ENCODE results near the gene ZBTB22.

The ZBTB22 gene, protein sequence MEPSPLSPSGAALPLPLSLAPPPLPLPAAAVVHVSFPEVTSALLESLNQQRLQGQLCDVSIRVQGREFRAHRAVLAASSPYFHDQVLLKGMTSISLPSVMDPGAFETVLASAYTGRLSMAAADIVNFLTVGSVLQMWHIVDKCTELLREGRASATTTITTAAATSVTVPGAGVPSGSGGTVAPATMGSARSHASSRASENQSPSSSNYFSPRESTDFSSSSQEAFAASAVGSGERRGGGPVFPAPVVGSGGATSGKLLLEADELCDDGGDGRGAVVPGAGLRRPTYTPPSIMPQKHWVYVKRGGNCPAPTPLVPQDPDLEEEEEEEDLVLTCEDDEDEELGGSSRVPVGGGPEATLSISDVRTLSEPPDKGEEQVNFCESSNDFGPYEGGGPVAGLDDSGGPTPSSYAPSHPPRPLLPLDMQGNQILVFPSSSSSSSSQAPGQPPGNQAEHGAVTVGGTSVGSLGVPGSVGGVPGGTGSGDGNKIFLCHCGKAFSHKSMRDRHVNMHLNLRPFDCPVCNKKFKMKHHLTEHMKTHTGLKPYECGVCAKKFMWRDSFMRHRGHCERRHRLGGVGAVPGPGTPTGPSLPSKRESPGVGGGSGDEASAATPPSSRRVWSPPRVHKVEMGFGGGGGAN

DNA sequence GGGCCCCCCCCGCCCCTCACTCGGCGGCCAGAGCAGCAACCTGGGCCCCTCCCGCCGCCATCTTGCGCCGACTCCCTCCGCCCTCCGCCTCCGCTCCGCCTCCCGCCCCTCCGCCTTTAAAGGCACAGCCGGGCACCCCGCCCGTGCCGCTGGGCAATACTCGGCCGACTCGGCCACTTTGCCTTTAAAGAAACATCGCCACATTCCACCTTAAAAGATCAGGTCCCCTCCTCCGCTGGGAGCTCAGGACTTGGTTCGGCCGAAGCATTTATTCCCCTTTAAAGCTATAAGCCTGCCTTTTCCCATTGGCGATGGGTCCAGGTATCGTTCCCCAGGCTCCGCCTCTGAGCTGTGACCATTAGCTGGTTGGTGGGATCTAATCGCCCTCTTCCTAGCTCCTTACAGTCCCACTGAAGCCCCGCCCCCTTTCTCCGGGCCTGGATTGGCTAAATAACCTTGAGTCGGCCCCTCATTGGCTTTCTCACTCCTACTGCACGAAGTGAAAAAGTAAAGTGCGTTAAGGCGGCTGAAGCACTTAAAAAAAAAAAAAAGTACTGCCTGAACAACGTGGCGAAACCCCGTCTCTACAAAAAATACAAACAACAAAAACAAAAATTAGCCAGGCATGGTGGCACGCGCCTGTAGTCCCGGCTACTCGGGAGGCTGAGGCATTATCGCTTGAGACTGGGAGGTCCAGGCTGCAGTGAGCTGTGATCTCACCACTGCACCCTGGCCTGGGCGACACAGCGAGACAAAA is at the start of gene ZBTB22:
TSS of gene ZBTB22 (minus strand) at position 76 of the 757 bp plus-strand sequence. CDS start 828 bp downstream, outside the sequence.
- no peak for TF ChIP-seq GATA3 (IDR thresholded peaks at IDR 0.05; ENCODE audit: low read depth, low read length)
- TF ChIP-seq GATA2 (IDR thresholded peaks at IDR 0.05; ENCODE audit: low read depth, low read length), result peak; percentile 31; the same call in 1 of the 2 replicates

DNA sequence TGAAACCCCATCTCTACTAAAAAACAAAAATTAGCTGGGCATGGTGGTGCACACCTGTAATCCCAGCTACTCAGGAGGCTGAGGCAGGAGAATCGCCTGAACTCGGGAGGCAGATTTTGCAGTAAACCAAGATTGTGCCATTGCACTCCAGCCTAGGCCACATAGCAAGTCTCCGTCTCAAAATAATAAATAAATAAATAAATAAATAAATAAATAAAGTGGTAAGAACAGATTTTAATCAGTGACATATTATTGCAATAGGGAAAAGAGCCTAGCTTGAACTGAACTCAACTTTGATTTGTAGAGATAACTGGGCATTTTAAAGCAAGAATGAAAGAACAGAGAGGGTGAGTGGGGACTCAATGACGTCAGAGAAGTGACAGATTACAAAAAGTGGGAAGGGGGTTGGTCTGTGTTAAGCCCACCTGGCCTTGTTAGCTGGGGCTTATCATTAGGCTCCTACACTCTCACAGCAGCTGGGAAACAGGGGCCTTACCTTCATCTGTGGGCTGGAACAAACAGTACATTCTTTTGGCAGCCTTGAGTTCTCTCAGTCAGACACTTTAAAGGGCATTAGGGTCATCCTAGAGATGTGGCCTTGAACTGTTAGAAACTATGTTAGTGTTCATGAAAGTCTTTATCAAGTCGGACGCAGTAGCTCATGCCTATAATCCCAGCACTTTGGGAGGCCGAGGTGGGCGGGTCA is 49.6 kb upstream of the ZBTB22 start:
- TF ChIP-seq GATA3 (IDR thresholded peaks at IDR 0.05; ENCODE audit: low read depth, low read length) (no peak), GATA2 (IDR thresholded peaks at IDR 0.05; ENCODE audit: low read depth, low read length) (no peak)

DNA sequence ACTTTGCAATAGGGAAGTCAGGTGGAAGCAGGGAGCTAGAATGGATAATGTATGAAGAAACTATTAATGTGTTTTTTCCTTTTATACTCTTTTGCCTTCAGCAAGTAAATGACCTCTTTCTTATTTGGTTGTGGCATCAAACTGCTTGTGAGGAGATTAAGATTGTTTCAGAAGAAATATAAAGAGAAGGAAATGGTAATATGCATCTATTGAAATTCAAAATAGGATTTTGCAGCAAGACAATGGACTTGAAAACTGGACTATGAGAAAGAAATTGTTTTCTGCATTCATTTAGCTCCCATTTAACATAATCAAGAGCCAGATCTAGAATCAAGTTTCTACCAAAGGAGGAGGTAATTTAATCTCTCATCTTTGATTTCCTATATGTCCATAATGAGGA is 41.8 kb upstream of the ZBTB22 start:
- TF ChIP-seq GATA3 (IDR thresholded peaks at IDR 0.05; ENCODE audit: low read depth, low read length), result no peak
- no peak for TF ChIP-seq GATA2 (IDR thresholded peaks at IDR 0.05; ENCODE audit: low read depth, low read length)

DNA sequence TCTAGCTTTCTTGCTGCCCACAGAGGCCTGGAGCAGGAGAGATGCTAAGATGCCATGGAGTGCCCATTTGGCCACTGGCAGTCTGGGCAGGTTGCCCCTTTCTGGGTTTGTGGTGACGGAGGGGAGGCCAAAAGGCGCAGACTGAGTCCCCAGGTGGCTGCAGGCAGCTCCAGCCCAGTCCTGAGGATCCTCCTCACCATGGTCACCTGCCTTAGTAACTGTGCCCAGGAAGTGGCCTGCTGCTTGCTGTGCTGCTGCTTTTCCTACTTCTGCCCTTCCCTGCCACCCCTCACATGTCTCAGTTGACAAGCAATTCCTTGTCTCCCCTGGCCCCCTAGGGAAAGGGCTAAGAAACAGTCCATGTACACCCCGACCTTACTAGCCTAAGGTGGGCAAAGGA is 38.8 kb upstream of the ZBTB22 start:
- no peak for TF ChIP-seq GATA3 (IDR thresholded peaks at IDR 0.05; ENCODE audit: low read depth, low read length)
- no peak for TF ChIP-seq GATA2 (IDR thresholded peaks at IDR 0.05; ENCODE audit: low read depth, low read length)

DNA sequence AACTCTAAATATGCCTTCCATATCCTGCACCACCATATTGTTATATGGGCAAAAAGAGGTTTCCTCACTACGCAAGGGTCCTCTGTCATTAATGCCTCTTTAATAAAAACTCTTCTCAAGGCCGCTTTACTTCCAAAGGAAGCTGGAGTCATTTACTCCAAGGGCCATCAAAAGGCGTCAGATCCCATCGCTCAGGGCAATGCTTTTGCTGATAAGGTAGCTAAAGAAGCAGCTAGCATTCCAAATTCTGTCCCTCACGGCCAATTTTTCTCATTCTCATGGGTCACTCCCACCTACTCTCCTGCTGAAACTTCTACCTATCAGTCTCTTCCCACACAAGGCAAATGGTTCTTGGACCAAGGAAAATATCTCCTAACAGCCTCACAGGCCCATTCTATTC is 30.3 kb upstream of the ZBTB22 start:
- TF ChIP-seq GATA2 (IDR thresholded peaks at IDR 0.05; ENCODE audit: low read depth, low read length) (no peak), GATA3 (IDR thresholded peaks at IDR 0.05; ENCODE audit: low read depth, low read length) (no peak)

DNA sequence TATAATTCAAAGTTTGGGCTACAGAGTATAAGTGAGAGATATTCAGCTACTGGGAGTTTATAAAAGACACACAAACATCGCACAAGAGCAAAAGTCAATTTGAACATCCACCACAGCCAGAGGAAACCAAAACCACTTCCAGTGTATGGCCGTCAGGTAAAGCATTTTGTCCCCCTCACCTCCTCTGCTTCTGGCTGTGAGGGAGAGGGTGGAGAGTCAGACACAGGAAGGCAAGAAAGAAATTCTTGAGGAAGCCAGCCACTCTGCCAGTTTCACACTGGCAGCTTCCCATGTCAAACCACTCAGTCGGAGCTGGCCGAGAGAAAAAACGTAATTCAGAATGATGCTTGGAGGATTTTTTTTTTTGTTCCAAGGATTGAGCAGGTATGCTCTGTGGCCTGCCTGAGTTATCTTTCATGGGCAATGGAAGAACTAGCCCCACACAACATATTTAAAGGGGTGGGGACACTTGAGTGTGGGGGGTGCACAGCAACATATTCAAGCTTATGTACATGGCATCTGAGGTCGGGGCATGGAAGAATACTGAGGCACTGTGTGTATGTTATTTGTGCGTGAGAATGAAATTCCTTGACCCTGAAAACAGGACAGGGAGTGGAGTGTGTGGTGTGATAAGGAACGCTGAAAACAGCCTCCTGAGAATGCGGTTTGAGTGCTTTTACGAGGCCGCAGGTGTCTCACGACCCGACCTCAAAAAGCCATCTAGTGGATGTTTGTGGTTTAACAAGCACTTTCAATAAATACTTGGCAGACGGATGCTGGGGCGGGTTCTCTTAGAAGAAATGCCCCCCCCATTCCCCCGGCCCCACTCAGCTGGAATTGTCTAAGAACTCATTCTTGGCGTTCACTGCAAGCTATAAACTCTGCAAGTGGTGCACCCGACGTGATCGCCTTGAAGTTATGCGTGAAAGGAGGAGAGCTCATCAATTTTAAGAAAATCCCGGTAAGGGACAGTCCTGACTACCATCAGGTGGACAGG is 27.5 kb upstream of the ZBTB22 start:
- no peak for TF ChIP-seq GATA3 (IDR thresholded peaks at IDR 0.05; ENCODE audit: low read depth, low read length)
- TF ChIP-seq GATA2 (IDR thresholded peaks at IDR 0.05; ENCODE audit: low read depth, low read length), result no peak

DNA sequence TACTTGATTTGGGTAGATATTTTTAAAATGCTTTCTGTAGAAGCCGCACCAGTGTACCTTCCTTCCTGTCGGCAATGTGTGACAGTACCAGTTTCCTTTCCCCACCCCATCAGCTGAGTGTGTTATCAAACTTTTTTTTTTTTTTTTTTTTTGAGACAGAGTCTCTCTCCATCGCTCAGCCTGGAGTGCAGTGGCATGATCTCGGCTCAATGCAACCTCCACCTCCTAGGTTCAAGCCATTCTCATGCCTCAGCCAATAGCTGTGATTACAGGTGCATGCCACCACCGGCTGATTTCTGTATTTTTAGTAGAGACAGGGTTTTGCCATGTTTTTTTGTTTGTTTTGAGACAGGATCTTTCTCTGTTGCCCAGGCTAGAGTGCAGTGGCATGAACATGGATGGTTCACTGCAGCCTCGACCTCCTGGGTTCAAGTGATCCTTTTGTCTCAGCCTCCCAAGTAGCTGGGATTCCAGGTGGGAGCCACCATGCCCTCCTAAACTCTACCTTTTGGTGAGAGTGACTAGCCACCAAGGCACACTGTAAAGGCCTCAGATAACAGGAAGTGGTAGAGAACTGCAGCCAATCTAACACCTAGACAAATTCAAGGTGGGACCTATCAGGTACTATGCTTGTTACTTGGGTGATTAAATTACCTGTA is 26.5 kb upstream of the ZBTB22 start:
- no peak for TF ChIP-seq GATA3 (IDR thresholded peaks at IDR 0.05; ENCODE audit: low read depth, low read length)
- TF ChIP-seq GATA2 (IDR thresholded peaks at IDR 0.05; ENCODE audit: low read depth, low read length), result no peak

DNA sequence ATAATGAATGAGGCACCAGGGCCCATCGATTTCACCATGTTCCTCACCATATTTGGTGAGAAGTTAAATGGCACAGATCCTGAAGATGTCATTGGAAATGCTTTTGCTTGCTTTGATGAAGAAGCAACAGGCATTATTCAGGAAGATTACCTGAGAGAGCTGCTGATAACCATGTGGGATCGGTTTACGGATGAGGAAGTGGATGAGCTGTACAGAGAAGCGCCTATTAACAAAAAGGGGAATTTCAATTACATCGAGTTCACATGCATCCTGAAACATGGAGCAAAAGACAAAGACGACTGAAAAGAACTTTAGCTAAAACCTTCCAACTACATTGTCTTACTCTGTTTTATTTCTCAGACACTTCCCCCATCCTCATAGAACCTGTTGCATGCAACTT is 21.6 kb upstream of the ZBTB22 start:
- no peak for TF ChIP-seq GATA2 (IDR thresholded peaks at IDR 0.05; ENCODE audit: low read depth, low read length)
- TF ChIP-seq GATA3 (IDR thresholded peaks at IDR 0.05; ENCODE audit: low read depth, low read length), result no peak

DNA sequence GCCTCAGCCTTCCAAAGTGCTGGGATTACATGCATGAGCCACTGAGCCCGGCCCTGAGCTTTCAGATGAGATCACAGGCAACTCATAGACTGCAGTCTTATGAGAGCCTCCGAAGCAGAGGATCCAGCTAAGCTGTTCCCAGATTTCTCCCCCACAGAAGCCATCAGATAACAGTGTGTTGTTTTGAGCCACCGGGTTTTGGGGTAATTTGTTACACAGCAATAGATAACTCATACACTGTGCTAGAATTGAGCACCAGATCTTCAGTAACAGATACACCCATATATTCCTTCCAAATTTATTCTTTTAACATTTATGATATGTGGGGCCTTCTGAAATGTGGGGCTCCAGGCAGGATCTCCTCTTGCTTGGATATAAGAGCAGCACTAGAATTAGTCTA is 19.0 kb upstream of the ZBTB22 start:
- TF ChIP-seq GATA3 (IDR thresholded peaks at IDR 0.05; ENCODE audit: low read depth, low read length), result no peak
- no peak for TF ChIP-seq GATA2 (IDR thresholded peaks at IDR 0.05; ENCODE audit: low read depth, low read length)

DNA sequence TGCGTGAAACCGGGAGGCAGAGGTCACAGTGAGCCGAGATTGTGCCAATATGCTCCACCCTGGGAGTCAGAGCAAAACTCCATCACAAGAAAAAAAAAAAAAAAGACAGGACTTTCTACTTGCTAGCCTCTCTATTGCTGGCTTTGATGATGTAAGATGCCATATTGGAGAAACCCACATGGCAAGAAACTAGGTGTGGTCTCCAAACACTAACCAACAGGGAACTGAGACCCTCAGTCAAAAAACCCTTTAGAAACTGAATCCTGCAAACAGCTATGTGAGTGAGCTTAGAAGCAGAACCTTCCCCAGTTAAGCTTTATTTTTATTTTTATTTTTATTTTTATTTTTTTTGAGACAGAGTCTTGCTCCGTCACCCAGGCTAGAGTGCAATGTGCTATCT is 18.4 kb upstream of the ZBTB22 start:
- TF ChIP-seq GATA2 (IDR thresholded peaks at IDR 0.05; ENCODE audit: low read depth, low read length) (no peak), GATA3 (IDR thresholded peaks at IDR 0.05; ENCODE audit: low read depth, low read length) (no peak)

DNA sequence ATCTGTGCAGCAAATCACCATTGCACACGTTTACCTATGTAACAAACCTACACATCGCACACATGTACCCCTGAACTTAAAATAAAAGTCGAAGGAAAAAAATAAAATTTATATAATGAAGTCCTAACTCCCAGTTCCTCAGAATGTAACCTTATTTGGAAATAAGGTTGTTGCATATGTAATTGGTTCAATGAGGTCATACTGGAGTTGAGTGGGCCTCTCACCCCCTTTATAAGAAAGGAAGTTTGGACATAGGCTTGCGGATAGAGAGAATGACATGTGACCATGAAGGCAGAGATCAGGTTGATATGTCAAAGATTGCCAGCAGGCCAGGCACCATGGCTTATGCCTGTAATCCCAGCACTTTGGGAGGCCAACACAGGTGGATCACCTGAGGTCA is 16.1 kb upstream of the ZBTB22 start:
- TF ChIP-seq GATA2 (IDR thresholded peaks at IDR 0.05; ENCODE audit: low read depth, low read length) (no peak), GATA3 (IDR thresholded peaks at IDR 0.05; ENCODE audit: low read depth, low read length) (no peak)

DNA sequence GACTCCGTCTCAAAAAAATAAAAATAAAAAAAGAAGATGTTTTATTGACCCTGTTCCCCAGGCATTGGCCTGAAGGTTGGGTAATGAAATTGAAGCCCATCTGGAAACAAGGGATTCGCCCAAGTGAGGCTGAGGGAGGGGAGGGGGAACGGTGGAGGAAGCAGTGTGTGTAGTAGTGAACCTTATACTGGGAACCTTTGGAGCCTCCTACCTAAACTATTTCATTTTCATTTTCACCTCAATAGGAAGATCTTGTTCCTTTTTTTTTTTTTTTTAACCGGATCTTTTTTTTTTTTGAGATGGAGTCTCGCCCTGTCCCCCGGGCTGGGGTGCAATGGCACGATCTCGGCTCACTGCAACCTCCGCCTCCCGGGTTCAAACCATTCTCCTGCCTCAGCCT is 13.2 kb upstream of the ZBTB22 start:
- TF ChIP-seq GATA2 (IDR thresholded peaks at IDR 0.05; ENCODE audit: low read depth, low read length) (no peak), GATA3 (IDR thresholded peaks at IDR 0.05; ENCODE audit: low read depth, low read length) (no peak)

Data from SH-SY5Y (cell line).